Right renal pelvis (tissue), 4 donors: ENCODE data around the gene BDKRB2. TPM values are rescaled to one million over a fixed set of nuclear protein-coding genes. Genes with fewer than 3 reads are reported as not detected.

Source experiments
- DNase-seq, 4 donors: peaks; one replicate each; pipeline ENCODE4 v3.0.0-alpha.2; 2013; ENCODE audit warnings: low read depth in 4 of 4, low spot score in 3 of 4, missing footprints in 1 of 4
- polyA plus RNA-seq, 4 donors: library from polyadenylated mRNA; unstranded; fragments of 120-200 nt; gene quantifications; one replicate each; pipeline ENCODE4 v1.2.1, GENCODE V29; 2013; ENCODE audit not compliant: insufficient read length in 4 of 4

BDKRB2 gene
- polyA plus RNA-seq, 4 donors = 3.2 to 3.7 (median 3.3) TPM

- DNase-seq = no peak
Observed at GRCh38 chr14:96195441-96196081, 9.1 kb upstream of the BDKRB2 start.

- DNase-seq = no peak
Observed at GRCh38 chr14:96197163-96197852, 7.3 kb upstream of the BDKRB2 start.

GRCh38 chr14:96197969-96198368, 6.7 kb upstream of the BDKRB2 start:
- DNase-seq = no peak

GRCh38 chr14:96198430-96199130, 6.1 kb upstream of the BDKRB2 start:
- no peak for DNase-seq

- DNase-seq = no peak
Observed at GRCh38 chr14:96201157-96201556, 3.5 kb upstream of the BDKRB2 start.

- DNase-seq = no peak
Observed at GRCh38 chr14:96201965-96202364, 2.7 kb upstream of the BDKRB2 start.

- DNase-seq = no peak
Observed at GRCh38 chr14:96202441-96203094, 2.1 kb upstream of the BDKRB2 start.

- DNase-seq = no peak
Observed at GRCh38 chr14:96203116-96203515, 1.5 kb upstream of the BDKRB2 start.

- DNase-seq = no peak
Observed at GRCh38 chr14:96203635-96204034, 1.0 kb upstream of the BDKRB2 start.

- DNase-seq = no peak
Observed at GRCh38 chr14:96205059-96205977, 679 bp downstream of the BDKRB2 start.

GRCh38 chr14:96205978-96206360, 1.3 kb downstream of the BDKRB2 start:
- DNase-seq = no peak

- DNase-seq = no peak
Observed at GRCh38 chr14:96206461-96206860, 1.8 kb downstream of the BDKRB2 start.

GRCh38 chr14:96207686-96208085, 3.0 kb downstream of the BDKRB2 start:
- no peak for DNase-seq

- no peak for DNase-seq
Observed at GRCh38 chr14:96208739-96209138, 4.1 kb downstream of the BDKRB2 start.

- DNase-seq = no peak
Observed at GRCh38 chr14:96212140-96212539, 7.5 kb downstream of the BDKRB2 start.

- DNase-seq = no peak
Observed at GRCh38 chr14:96212896-96213295, 8.3 kb downstream of the BDKRB2 start.

- DNase-seq = no peak
Observed at GRCh38 chr14:96213871-96214465, 9.3 kb downstream of the BDKRB2 start.

GRCh38 chr14:96214793-96215192, 10.2 kb downstream of the BDKRB2 start:
- no peak for DNase-seq

GRCh38 chr14:96215452-96216244, 11.0 kb downstream of the BDKRB2 start:
- no peak for DNase-seq
